GM12878 (cell line): Measurements from ENCODE around the gene GRM7. TPM values are rescaled to one million over a fixed set of nuclear protein-coding genes. Genes with fewer than 3 reads are reported as not detected.

ENCODE experiments used
- ATAC-seq: fragments of 200-7000 bp; cut with Tn5 transposase; 3 replicates; pipeline ENCODE4 v1.9.1; 2020; ENCODE audit warnings: mild to moderate bottlenecking, moderate library complexity
- BruUV-seq: library from RNA; stranded (reverse); fragments of 400-500 nt; replicated peaks from 2 replicates; lab custom pipeline; 2021; lab: Mats Ljungman, UMichigan
- CTCF ChIA-PET: fragments of 300-600 bp; sonication (Branson Sonifier 250); formaldehyde crosslinking; extraction: SDS; loops from one replicate; lab custom pipeline; 2021; ENCODE audit warnings: inconsistent platforms; lab: Yijun Ruan, JAX
- POLR2A ChIA-PET: fragments of 350-600 bp; formaldehyde crosslinking; extraction: SDS; loops from one replicate; lab custom pipeline; 2021; ENCODE audit warnings: inconsistent platforms; lab: Charles Lee
- RAD21 ChIA-PET: fragments of 300-600 bp; sonication (Branson Sonifier 250); formaldehyde crosslinking; loops from one replicate; lab custom pipeline; 2023; ENCODE audit warnings: antibody characterized with exemption; ENCODE audit not compliant: unreplicated experiment; lab: Charles Lee
- SMC1A ChIA-PET: fragments of 300-600 bp; sonication (Branson Sonifier 250); formaldehyde crosslinking; loops from one replicate; lab custom pipeline; 2023; ENCODE audit not compliant: unreplicated experiment, uncharacterized antibody; lab: Charles Lee
- DNase-seq: peaks from one replicate; pipeline ENCODE4 v3.0.0-alpha.2; 2011; ENCODE audit warnings: low read depth, low spot score
- FAIRE-seq: peaks from 3 replicates; lab custom pipeline; 2011; peaks lifted over from hg19 to GRCh38; lab: Jason Lieb, UNC
- H2AFZ ChIP-seq: 2 replicates; pipeline ENCODE4 v1.6.0; 2011; ENCODE audit warnings: low read depth, low read length, control low read depth; ENCODE audit not compliant: control insufficient read depth
- H3K27ac ChIP-seq: 2 replicates; pipeline ENCODE4 v1.5.1; 2011; ENCODE audit warnings: control low read depth; ENCODE audit not compliant: control insufficient read depth, insufficient read depth
- H3K27me3 ChIP-seq, 2 experiments: replicated peaks in 1 of 2; 2 replicates each; pipeline versions ENCODE4 v1.6.0 to v1.6.1; 2011; ENCODE audit warnings: low read length in 1 of 2; ENCODE audit not compliant: control insufficient read depth in 2 of 2, insufficient read depth in 2 of 2
- H3K36me3 ChIP-seq, 2 experiments: 2 replicates each; pipeline ENCODE4 v1.5.1; 2011; ENCODE audit warnings: low read length in 1 of 2; ENCODE audit not compliant: control insufficient read depth in 2 of 2, insufficient read depth in 2 of 2
- H3K4me1 ChIP-seq: 2 replicates; pipeline ENCODE4 v1.6.1; 2011; ENCODE audit warnings: mild to moderate bottlenecking, low read length, moderate library complexity, mixed read lengths; ENCODE audit not compliant: control insufficient read depth, insufficient read depth
- H3K4me2 ChIP-seq: 2 replicates; pipeline ENCODE4 v1.6.0; 2011; ENCODE audit warnings: control low read depth; ENCODE audit not compliant: control insufficient read depth, insufficient read depth
- H3K4me3 ChIP-seq: fragments of 200-600 bp; sonication (generic); 2 replicates; pipeline ENCODE4 v1.5.1; 2016
- H3K79me2 ChIP-seq: 2 replicates; pipeline ENCODE4 v1.6.0; 2011; ENCODE audit warnings: low read length; ENCODE audit not compliant: control insufficient read depth, insufficient read depth
- H3K9ac ChIP-seq: 2 replicates; pipeline ENCODE4 v1.8.0; 2011; ENCODE audit warnings: low read length, control low read depth, mixed read lengths; ENCODE audit not compliant: control insufficient read depth, insufficient read depth
- H3K9me3 ChIP-seq: replicated peaks from 3 replicates; pipeline ENCODE4 v1.5.1; 2011; ENCODE audit warnings: mild to moderate bottlenecking, low read length; ENCODE audit not compliant: control insufficient read depth, insufficient read depth
- H4K20me1 ChIP-seq: 2 replicates; pipeline ENCODE4 v1.6.0; 2011; ENCODE audit not compliant: control insufficient read depth, insufficient read depth
- CBX3 ChIP-seq: fragments of 200-600 bp; sonication (generic); IDR thresholded peaks from 2 replicates; pipeline ENCODE4 v1.6.1; 2016; ENCODE audit warnings: low read depth, borderline replicate concordance
- EP300 ChIP-seq, 2 experiments: fragments of 150-350 bp in 1 of 2; IDR thresholded peaks; 2 replicates each; pipeline ENCODE4 v1.6.1; 2011 to 2012; ENCODE audit warnings: low read depth in 2 of 2, low read length in 2 of 2, borderline replicate concordance in 1 of 2, improper control_type of control experiment in 1 of 2, inconsistent platforms in 1 of 2; ENCODE audit not compliant: control insufficient read depth in 1 of 2
- GATAD2B ChIP-seq: fragments of 450-650 bp; conservative IDR thresholded peaks from 2 replicates; pipeline ENCODE4 v1.6.1; 2017; ENCODE audit warnings: low read depth, mild to moderate bottlenecking, moderate library complexity
- HDAC2 ChIP-seq: fragments of 200-600 bp; sonication (generic); IDR thresholded peaks from 2 replicates; pipeline ENCODE4 v1.6.1; 2017
- HDAC6 ChIP-seq: fragments of 200-600 bp; sonication (generic); IDR thresholded peaks from one replicate; pipeline ENCODE4 v1.8.0; 2017; ENCODE audit warnings: antibody characterized with exemption; ENCODE audit not compliant: unreplicated experiment
- IRF4 ChIP-seq: IDR thresholded peaks from 2 replicates; pipeline ENCODE4 v1.6.1; 2011; ENCODE audit warnings: low read depth, low read length
- MXI1 ChIP-seq: fragments of 150-350 bp; IDR thresholded peaks from 2 replicates; pipeline ENCODE4 v1.6.1; 2011; ENCODE audit warnings: low read depth, mild to moderate bottlenecking, inconsistent platforms, low read length, improper control_type of control experiment
- POLR2AphosphoS2 ChIP-seq: IDR thresholded peaks from 2 replicates; pipeline ENCODE4 v1.6.1; 2011; ENCODE audit warnings: low read depth, mild to moderate bottlenecking, low read length, improper control_type of control experiment, moderate library complexity
- SIN3A ChIP-seq: IDR thresholded peaks from 2 replicates; pipeline ENCODE4 v1.6.1; 2012; ENCODE audit warnings: low read depth, low read length, improper control_type of control experiment
- SREBF2 ChIP-seq: IDR thresholded peaks from 2 replicates; pipeline ENCODE4 v1.6.1; 2012; ENCODE audit warnings: mild to moderate bottlenecking, low read length
- WGBS: methylation state at CpG from one replicate; pipeline ENCODE4 v1.1.6; 2016; ENCODE audit warnings: low lambda C conversion rate; ENCODE audit not compliant: insufficient replicate concordance, insufficient coverage; ENCODE audit errors: missing lambda C conversion rate; 5-methylcytosine and 5-hydroxymethylcytosine counted together
- in situ Hi-C: fragments of 300-500 bp; cut with MboI; formaldehyde crosslinking; loops from 9 replicates; pipeline ENCODE4 v1.14.3; 2018; ENCODE audit warnings: mixed read lengths
- intact Hi-C: fragments of 100-400 bp; cut with micrococcal nuclease; formaldehyde crosslinking; loops from one replicate; pipeline ENCODE4 v1.14.2; 2022; ENCODE audit not compliant: unreplicated experiment
- polyA plus RNA-seq, 11 experiments: library from polyadenylated mRNA; depleted of rRNA in 4 of 11; unstranded in 6 of 11; stranded (reverse) in 5 of 11; fragments of >200 nt; fragmentation: Nextera tagmentation in 4 of 11; fragmentation: Illumina TruSeq in 1 of 11; extraction: Ambion mirVana in 4 of 11; extraction: Trizol in 1 of 11; gene quantifications; 1 replicate in 1 of 11; 2 replicates in 10 of 11; pipeline versions ENCODE4 v1.2.1 to v1.2.3, GENCODE V29; 2011 to 2016; ENCODE audit warnings: inconsistent platforms in 2 of 11, missing spikeins in 2 of 11, low read depth in 1 of 11
- total RNA-seq, 4 experiments: library from RNA; depleted of rRNA in 3 of 4; stranded (reverse); fragments of >200 nt in 3 of 4; fragmentation: Illumina TruSeq in 1 of 4; extraction: Trizol in 1 of 4; gene quantifications; 2 replicates each; pipeline versions ENCODE4 v1.2.1 to v1.2.3, GENCODE V29; 2013 to 2021
- TF ChIP-seq, protein P1 (sequence below): fragments of 450-650 bp; formaldehyde crosslinking; IDR thresholded peaks from 2 replicates; pipeline ENCODE4 v1.5.0; 2022; ENCODE audit warnings: mild to moderate bottlenecking, missing genetic modification characterization

Gene GRM7
- total and polyA plus RNA-seq, 10 of the 15 experiments (the other 5 are each of a cell fraction or from before 2014, with no cell fraction given) = not detected

DNA sequence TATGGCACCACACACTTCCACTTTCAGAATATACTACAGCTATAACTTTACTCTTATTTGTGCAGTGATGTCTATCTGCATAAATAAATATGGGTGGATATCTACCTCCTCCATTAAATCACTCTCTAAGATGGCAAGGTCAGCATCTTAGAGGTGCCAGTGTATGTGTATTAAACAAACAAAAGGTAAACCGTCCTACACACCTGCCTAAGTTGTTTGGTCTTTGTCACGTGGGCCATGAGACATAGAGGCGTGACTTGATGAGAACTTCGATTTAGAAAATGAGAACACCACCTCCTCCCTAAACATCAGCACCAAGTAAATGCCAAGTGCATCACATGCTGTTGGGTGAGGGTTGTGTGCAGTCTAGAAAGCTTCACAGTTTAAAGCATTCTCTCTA lies 310.6 kb downstream of the GRM7 start:
- intact Hi-C loops = no loop called here

DNA sequence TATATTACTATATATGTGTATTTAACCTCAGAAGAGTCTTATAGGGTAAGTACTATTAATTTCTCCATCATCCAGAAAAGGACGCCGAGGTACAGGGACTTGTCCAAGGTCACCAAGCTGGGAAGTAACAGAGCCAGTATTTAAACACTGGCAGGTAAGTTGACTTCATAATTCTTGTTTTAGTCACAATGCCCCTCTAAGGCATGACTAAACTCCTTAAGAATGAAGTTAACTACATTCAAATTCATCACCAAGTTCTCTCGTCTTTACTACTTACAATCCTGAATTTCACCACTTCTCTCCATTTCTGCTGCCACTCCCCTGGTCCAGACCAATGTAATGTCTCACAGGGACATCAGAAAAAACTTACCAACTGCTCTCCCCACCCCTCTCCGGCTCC lies 312.1 kb downstream of the GRM7 start:
- Histone ChIP-seq H3K27ac (no peak overlapping the region), H3K9ac (no peak overlapping the region), H3K27me3 (no peaks in the 10 kb centered on the region), H3K36me3 (no peaks in the 10 kb centered on the region), H4K20me1 (no peaks in the 10 kb centered on the region), H3K4me3 (no peak overlapping the region), H3K4me1 (no peaks in the 10 kb centered on the region), H3K79me2 (no peaks in the 10 kb centered on the region), H3K4me2 (no peak overlapping the region), H2AFZ (no peak overlapping the region), H3K9me3 (no peaks in the 10 kb centered on the region)
- in situ Hi-C loops = no loop called here
- no peak for TF ChIP-seq MXI1
- TF ChIP-seq EP300 (IDR thresholded peaks at IDR 0.05; ENCODE audit: borderline replicate concordance in 1 of 2, control insufficient read depth in 1 of 2, low read depth in 2 of 2, low read length in 2 of 2) = no peak
- TF ChIP-seq HDAC6 = no peak
- no peak for TF ChIP-seq GATAD2B
- TF ChIP-seq, protein P1, sequence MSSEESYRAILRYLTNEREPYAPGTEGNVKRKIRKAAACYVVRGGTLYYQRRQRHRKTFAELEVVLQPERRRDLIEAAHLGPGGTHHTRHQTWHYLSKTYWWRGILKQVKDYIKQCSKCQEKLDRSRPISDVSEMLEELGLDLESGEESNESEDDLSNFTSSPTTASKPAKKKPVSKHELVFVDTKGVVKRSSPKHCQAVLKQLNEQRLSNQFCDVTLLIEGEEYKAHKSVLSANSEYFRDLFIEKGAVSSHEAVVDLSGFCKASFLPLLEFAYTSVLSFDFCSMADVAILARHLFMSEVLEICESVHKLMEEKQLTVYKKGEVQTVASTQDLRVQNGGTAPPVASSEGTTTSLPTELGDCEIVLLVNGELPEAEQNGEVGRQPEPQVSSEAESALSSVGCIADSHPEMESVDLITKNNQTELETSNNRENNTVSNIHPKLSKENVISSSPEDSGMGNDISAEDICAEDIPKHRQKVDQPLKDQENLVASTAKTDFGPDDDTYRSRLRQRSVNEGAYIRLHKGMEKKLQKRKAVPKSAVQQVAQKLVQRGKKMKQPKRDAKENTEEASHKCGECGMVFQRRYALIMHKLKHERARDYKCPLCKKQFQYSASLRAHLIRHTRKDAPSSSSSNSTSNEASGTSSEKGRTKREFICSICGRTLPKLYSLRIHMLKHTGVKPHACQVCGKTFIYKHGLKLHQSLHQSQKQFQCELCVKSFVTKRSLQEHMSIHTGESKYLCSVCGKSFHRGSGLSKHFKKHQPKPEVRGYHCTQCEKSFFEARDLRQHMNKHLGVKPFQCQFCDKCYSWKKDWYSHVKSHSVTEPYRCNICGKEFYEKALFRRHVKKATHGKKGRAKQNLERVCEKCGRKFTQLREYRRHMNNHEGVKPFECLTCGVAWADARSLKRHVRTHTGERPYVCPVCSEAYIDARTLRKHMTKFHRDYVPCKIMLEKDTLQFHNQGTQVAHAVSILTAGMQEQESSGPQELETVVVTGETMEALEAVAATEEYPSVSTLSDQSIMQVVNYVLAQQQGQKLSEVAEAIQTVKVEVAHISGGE (CRISPR knock-in tag) = no peak
- no peak for TF ChIP-seq SREBF2
- no peak for TF ChIP-seq SIN3A
- CTCF ChIA-PET = no interaction called here
- DNase-seq (no peak), FAIRE-seq (no peak), ATAC-seq (no peak)
- POLR2A ChIA-PET = no interaction called here
- WGBS = 42% methylated on average over 4 of the region's 4 CpGs
- RAD21 ChIA-PET = no interaction called here
- SMC1A ChIA-PET = interaction anchor here (1.7 kb wide), 1 partner anchor 11 kb away, joined by 5 read pairs; no protein-coding TSS in a partner anchor
- intact Hi-C loops = no loop called here
- no TSS peak for BruUV-seq

More for the DNA sequence above, 310.6 kb downstream of the GRM7 start:
- ATAC-seq = no peak
- ChIA-PET RAD21 (interaction anchor here (0.6 kb wide), 1 partner anchor 247 kb away, joined by 3 read pairs; no protein-coding TSS in a partner anchor), POLR2A (no interaction called here), CTCF (no interaction called here), SMC1A (interaction anchor here (1.5 kb wide), 1 partner anchor 11 kb away, joined by 4 read pairs; no protein-coding TSS in a partner anchor)
- no peak overlapping the region for H3K9ac ChIP-seq
- no peak for TF ChIP-seq CBX3
- no peak for TF ChIP-seq IRF4
- no peak for TF ChIP-seq HDAC2
- TF ChIP-seq POLR2AphosphoS2 = no peak
- no peaks in the 10 kb centered on the region for H3K79me2 ChIP-seq
- no peaks in the 10 kb centered on the region for H3K9me3 ChIP-seq
- no peak overlapping the region for H2AFZ ChIP-seq
- in situ Hi-C loops = no loop called here
- DNase-seq = no peak
- FAIRE-seq = no peak
- no peaks in the 10 kb centered on the region for H3K36me3 ChIP-seq
- H3K27me3 ChIP-seq = no peaks in the 10 kb centered on the region
- H4K20me1 ChIP-seq = no peaks in the 10 kb centered on the region
- H3K4me1 ChIP-seq = no peaks in the 10 kb centered on the region
- H3K4me3 ChIP-seq = no peak overlapping the region
- WGBS = 0% methylated on average over 4 of the region's 4 CpGs
- BruUV-seq = no TSS peak
- H3K27ac ChIP-seq = no peak overlapping the region
- no peak overlapping the region for H3K4me2 ChIP-seq
